NCI-H1436 (cell line): ENCODE measurements around the gene ETS1.

Experiments used
- DNase-seq: peaks from one replicate; lab custom pipeline; 2025; lab: John Stamatoyannopoulos, UW

The ETS1 gene

DNA sequence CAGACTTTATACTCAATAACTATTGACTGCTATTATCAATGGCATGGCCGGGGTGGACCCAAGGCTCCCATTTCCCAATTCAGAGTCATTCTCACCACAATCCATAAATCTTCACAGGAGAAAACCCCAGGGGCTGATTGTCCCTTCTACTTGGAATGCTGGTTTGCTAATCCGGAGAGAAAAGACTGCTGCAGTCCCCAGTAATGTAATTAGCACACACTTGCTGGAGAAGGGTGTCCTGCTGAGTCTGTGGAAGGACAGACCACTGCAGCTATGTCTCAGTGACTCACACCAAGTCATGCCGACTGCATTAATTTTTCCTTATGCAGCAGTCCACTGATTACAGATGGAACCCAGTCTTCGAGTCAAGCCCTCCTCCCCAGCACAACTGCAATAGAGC is 5.9 kb upstream of the ETS1 start:
- no peak for DNase-seq

DNA sequence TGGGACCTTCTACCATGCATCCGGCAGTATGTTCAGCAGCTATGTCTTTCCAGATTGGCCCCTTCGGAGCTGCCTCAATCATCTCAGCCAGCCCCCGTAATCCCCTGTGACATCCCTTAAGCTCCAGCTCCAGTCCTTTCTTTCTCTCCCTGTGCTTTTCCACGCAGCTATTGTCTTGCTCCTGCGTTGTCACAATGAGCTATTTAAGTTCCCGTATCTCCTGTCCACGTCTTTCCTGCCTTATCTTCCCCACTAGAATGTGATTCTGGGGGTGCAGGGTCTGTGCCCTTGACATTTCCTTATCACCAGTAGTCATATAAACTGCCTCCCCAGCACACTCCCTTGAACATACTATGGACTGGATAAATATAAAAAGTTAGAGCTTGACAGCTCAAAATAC is 5.1 kb upstream of the ETS1 start:
- no peak for DNase-seq

DNA sequence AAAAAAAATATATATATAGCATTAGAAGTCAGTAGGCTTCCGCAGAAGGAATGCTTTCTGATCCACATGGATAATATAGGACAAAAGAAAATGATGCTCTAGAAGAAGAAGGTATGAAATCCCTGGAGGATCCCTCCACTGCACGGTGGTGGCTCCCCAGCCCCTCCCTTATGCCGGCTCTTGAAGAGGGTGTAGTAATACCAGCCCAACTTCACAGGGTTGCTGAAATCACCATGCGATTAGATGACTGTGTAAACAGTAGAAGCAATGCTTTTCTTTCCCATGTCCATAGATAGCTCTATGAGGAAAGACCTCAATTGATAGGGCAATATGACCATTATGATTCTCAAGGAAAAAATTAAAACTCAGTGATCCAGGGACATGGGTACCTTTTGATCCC is 3.2 kb upstream of the ETS1 start:
- DNase-seq, result no peak

DNA sequence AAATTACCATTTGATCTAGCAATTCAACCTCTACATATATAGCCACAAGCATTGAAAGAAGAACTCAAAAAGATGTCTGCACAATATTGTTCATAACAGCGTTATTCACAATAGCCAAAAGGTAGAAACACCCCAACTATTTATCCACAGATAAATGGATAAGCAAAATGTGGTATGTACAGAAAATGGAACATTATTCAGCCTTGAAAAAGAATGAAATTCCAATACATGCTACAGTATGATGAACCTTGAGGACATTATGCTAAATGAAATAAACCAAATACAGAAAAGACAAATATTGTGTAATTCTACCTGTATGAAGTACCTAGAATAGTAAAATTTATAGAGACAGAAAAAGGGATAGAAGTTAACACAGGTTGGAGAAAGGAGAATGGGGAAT is 2.6 kb upstream of the ETS1 start:
- no peak for DNase-seq

DNA sequence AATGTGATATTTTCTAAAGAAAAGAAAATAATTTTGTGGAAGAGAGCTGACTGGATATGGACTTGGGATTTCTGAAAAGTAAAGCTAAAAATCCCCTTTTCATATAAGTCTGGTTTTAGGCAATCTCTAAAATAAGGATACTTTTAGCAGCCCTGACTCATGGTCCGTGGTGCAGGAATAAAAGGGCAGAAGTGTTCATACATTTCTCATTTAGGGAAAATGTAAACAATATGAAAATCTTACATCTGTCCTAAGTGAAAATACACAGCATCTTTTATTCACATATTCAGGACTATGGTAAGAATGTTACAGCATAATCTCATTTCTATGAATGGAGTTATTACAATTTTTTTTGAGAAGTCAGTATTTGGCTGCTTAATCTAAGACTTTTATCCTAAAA is 735 bp upstream of the ETS1 start:
- DNase-seq, result no peak

DNA sequence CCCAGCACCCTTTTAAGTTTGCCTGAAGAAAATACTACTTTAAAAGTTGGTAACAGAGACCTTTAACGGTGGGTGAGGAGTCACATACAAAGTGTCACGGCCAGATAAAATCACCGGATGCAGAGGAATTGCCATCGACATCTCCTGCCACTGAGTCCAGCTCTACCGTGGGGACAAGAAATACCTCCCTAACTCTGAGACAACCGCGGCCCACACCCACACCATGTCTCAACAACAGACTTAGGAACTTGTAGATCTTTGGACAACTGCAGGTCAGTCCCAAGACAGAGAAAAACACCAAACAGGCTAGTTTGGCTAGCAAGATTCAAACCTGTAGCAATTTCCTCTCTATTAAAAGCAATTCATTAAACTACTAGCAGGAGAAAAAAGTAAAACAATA is 669 bp downstream of the ETS1 start:
- no peak for DNase-seq

DNA sequence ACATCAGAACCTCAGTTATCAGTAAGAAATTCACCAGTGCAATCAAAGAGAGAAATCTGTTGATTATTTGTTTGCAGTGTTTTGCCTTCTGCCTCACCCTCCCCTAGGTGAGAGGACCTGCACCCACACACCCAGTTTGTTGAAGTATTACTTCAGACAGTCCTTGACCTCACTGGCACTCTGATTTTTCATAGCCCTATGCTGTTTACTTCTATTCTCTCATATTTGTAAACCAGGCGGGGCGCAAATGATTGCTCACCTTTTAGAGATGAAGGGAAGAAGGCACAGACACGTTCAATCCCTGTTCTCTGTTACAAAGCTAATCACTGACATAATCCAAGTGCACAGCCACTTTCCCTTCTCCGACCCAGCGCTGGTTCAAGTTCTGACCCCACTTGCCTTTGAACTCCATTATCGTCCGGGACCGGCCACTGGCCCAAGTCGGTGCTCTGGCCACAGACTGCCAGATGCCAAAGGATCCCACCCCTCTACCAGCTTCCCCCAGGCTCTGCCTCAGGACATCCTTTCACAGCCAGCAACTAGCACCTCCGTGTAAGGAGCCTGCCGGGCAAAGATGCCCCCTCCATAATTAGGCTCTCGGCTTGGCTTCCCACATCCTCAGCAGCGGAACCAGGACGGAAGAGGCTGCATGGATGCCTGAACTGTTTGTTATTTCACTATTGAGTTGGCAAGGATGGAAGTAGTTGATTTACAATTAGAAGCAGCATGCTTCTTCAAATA is 1.7 kb downstream of the ETS1 start:
- no peak for DNase-seq

DNA sequence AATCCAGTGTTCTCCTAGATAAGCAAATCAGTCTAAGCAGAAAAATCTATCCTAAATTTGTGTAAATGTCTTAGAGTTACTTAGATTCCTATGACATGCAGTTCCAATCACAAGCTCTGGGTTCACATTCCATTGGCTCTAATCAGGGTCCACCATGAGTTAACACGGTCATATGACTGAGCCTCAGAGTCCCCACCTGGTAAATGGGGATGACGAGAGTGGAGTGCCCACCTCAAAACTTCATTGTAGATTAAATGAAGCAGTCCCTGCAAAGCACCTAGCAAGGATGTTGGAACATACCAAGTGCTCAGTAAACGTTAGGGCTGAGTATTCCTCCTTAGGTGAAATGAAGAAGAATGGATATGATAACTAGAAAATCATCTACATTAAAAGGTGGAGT is 3.1 kb downstream of the ETS1 start:
- DNase-seq, result no peak

DNA sequence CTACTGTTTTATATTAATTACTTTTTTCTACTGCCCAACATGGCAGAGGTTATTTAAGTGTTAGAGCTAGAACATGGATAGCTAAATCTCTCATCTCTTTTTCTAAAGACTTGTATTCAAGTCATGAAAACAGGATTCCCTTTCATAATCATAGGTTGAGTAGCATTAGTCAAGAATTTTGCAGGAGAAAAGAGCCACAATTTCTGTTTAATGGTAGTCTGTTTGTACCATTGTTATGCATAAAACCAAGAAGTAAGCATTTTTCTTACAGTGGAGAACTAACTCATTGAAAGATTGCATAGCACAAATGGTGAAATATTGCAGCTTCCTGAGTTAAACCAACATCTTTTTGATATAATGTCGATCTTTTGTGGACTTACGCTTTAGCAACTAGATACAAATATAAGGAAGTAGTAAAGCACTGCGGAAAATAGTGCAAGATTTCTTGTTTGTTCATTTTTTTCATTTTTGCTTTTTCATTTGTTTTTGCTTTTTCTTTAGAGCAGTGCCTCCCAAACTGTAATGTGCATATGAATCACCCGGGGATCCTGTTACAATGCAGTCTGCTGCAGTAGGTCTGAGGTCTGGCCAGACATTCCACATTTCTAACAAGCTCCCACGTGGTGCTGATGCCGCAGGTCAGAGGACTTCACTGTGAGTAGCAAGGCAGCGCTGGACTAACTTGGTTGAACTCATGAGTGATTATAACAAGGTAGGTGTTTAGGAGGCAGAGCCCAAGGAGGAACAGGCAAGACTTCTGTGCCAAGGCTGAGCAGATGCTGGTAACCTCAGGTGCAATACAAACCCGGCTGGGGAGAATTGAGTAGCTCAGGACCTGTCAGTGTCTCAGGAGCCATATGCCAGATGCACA is 4.6 kb downstream of the ETS1 start:
- no peak for DNase-seq

DNA sequence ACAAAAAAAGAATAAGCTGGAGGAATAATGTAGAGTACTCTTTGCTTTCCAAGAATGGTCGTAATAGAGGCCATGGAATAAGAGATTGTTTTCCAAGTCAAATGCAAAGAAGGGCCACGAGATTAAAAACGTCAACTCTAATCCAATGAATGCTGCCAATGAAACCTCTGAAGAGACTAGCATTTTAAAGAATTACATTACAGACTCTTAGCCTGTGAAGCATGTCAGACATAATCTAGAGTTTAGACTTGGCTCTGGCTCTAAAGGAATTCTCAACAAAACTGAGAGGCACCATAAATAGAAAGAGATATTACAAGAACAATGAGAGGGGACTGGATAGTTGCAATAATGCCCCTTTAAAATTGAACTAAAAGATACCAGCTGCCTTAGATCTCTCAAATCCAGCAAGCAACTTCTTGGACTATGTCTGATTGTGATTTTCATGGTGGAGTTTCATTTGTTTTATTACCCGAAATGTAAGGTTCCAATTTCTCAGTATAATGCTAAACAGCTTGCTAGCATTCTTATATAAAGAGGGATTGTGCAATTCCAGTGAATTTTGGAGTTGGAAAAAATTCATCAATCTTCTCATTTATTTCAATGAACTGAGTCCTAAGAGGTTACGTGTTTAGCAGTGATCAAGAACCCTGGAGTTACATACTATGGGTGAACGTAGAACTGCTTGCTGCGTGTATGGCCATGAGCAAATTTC is 5.6 kb downstream of the ETS1 start:
- no peak for DNase-seq

DNA sequence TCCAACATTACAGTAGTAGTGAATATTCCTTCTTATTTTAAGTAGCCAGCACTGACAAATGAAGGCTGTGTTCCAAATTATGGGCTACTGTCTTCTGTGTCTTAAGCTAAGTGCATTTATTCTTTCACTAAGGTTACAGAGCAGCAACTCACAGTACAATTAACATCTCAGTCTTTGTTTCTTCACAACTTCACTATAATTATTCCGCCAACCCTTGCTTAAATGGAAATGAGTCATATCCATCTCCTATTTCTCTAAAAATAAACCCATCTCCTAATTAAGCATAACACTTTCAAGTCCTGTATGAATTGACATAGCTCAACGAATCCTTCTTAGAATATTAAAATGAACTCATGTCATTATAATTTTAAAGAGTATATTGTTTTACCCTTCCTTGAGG is 6.7 kb downstream of the ETS1 start:
- DNase-seq, result peak; percentile 18

DNA sequence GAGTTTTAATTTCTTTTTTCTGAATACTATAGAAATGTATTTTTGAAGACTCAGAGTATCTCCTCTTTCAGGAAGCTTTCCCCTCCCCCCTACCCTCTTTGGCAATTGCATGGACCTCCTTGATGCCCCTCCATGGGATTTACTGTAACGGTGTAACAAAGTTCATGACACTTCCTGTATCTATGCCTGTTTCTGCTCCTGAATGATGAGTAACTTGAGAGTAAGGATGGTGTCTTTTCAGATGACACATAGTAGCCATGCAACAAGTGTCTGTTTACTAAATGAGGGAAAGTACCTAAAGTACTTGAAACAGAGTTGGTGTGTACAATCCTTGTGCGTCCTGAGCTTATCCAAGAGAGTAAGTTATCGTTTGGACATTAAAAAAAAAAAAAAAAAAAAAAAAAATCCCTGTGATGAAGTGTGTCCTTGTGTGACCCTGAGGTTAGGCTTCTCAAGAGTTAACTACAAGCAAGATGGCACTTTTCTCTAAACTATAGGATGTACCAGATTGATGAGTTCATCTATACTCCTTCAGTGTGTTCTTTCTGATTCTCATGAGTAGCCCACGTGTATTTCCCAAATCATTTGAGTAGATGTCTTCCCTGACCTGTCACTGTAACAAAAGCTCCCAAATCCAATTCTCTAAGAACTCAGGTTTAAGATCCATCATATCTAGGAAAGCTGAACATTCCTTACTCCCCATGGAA is 7.4 kb downstream of the ETS1 start:
- no peak for DNase-seq

DNA sequence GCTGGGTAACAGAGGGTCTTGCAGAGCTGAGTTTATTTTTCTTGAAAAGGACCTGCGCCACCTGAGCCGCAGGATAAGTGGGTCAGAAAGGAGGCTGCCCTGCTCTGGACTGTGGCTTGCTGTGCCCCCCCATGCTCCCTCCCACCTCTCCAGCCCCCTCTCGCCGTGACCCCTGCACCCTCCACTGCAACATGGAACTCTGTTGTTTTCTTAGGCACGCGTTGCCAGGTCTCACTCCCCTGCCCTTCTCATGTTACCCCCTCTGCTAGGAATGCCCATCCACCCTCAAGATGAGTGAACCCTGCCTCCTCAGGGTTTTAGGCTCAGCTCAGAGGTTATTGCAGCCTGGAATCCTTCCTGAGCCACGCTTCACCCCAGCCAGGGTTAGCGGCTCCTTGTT is 10.8 kb downstream of the ETS1 start:
- DNase-seq, result no peak

DNA sequence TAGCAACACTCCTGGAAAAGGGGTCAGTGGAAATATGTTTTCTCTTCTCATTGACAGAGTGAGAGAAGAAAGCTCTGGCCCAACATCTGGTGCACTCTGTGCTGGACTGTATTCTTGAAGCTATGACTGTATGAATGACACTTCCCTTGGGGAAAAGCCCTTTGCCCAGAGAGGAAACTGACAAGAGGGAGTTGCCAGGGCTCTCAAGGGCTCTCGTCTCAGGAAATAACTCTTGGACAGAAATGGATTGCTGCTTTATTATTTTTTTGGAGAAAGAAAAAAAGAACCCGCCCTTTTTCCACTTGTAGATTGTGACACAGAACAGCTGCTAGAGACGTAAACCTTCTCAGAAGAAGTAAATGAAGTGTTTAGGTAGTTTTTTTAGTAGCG is 11.4 kb downstream of the ETS1 start:
- no peak for DNase-seq

DNA sequence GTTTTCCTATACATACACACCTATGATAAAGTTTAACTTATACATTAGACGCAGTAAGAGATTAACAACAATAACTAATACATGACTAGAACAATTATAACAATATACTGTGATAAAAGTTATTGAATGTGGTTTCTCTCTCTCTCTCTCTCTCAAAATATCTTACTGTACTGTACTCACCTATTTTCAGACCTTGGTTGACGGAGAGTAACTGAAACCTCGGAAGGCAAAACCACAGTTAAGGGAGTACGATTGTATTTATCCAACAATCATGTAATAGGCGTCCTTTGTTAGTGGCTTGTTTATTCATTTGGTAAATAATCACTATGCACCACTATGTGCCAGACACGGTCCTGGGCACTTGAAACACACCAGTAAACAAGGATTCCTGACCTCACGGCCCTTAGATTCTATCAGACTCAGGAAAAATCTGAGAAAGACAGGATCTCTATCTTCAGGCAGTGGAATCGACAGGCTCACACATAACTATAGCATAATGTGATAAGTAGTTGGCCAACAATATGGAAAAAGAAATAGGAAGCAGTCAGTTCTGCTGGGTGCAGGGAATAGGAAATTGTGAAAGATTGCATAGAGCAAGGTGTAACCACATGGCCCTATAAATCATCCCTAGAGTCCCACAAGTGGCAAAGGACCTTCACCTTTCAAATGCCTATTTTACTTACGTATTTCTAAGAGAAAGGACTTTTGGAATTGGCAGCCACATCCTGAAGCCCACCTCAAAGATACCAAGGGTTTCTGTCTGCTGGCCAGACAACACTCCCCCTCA is 12.0 kb downstream of the ETS1 start:
- no peak for DNase-seq

DNA sequence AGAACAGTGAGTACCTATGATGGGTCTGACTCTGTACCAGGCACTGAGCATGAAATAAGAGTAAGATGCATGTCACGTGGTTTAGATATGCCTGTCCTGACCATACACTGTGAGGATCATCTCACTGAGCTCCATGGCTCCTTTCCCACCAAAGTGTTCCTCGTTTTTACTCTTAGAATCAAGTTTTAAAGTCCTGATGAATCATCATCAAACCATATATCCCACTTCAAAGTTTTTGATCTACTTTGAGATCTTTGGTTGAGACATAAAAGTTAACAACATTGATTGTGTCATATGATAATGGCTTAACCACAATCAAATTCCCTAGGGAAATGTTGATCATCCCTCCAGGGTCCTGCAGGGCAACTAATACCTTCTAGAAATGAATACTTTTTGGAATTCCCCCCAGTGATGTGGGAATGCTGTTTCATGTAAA is 12.8 kb downstream of the ETS1 start:
- no peak for DNase-seq

DNA sequence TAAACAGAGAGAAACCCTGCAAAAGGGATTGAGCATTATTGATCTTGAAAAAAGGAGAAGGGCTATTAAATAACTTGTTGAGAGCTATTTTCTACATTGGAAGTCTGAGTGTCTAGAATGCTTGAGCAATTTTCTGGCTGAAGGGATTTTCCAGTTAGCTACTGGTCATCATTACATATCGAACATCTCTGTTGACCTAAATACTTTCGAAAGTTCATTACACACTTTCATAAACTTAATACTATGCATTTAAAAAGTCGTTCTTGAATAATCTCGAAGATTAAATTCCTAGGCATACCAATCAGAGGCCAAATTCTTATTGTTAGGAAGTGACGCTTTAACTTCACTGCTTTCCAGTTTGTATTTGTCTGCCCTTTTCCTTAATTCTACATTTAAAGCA is 13.7 kb downstream of the ETS1 start:
- DNase-seq, result no peak

DNA sequence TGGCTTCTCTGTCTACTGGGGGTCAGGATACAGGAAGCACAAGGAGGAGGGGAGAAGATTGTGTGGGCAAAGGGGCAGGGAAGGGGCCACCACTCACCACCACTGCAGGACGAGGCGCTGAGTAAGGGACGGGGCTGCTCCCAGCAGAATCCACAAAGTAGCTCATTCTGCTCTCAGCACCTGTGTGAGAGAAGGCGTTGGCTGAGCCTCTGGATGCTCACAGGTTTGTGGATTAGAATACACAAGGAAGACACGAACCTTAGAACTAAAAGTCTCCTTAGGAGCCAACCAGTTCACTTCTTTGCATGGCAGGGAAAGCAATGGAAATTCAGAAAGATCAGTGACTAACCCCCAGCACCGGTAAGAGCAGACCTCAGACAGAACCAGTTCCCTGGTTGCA is 14.4 kb downstream of the ETS1 start:
- no peak for DNase-seq

DNA sequence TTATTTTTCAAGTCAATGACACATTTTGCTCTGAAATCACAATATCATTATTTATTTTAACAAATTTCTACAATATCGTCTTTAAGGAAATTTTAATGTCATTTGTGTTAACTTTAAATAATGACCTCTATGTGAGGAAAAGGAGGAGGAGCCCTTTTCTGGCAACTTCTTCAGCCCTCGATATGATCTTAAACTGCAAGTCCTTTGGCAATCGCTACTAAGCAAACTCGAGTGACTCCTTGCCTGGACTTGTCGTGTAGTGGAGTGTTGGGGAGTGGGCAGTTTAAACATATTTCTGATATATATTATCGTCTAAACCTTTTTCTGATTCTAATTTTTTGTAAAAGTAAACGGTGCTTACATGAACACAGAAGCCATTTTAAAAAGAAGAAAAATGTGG is 16.7 kb downstream of the ETS1 start:
- no peak for DNase-seq

DNA sequence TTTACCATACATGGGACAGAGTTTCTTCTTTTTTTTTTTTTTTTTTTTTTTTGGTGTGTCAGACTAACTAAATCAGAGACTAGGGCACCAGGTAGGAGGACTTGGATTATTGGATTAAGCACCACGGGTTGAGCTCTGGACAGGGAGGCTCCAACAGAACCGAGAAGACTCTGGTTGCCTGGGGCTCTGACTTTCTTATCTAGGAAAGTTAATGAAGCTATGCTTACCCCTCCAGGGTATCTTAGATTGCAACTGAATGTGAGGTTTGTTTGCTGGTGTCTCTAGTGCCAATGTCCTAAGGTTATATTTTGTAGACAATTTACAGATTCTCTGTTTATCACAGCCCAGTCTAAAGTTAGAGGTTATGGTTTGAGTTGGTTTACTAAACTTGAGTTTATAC is 18.1 kb downstream of the ETS1 start:
- DNase-seq, result no peak

DNA sequence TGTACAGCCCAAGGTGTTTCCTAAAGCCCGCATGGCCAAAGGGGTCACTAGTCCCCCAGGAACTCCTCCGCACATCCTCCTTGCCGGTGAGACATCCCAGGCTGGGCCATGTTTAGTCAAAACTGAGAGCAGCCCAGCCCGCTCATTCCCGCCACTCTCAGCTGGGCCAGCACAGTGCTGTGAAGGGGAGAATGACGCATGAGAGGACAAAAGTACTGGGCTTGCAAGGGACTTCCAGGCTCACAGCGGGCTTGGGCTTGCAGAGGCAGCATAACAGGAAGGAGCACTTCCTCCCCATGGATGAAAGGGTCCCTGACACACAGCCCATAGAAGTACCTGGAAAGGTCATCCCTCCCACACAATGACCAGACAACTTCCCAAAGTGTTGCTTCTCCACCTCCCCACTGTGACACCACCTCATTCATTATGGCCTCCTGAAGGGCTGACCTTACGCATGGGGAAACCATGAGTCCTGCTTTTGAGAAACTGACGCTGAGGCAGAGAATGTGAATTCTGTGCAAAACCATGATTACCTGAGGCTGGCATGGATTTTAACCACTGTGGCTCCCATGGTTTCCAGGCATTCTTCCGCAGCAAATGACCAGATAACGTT is 19.1 kb downstream of the ETS1 start:
- DNase-seq, result no peak
